AG20443 (cell line): ENCODE data around the gene ADRA2B.
"Not testable (repeated sequence)": the region's sequence is repeated elsewhere in the genome, so short reads cannot be mapped to it uniquely, and the experiment has no call there.

Experiments used
- DNase-seq: peaks from one replicate; pipeline ENCODE4 v3.0.0; 2012; ENCODE audit warnings: low spot score, mixed read lengths

Gene ADRA2B

DNA sequence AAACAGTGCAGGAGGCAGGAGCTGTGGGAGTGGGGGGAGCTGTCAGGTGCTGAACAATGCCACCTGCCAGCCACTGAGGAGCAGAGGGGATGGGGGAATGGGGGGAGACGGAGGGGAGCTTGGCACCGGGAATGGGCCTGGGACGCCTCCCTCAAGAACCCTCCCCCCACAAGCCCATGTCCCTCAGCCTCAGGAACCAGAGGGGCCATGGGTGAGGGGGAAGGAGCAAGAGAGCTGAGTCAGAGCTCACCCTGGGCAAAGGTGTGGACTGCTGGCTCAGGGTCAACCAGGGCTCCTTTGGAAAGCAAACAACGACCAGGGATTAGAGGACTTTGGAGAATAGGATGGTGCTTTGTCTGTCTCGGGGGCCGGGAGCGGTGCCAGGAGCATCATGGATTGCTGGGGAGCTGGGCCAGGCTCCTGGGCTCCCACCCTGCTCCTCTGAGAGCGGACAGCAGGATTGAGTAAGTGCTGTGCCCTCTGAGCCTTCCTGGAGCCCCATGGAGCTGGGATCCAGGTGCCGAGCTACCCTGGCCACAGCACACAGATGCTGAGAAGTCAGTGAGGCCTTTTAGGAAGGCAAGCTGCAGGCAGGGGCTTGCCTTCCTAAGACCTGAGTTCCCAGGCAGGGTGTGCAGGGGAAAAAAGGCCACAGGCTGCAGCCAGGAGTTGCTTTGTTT is 48.3 kb downstream of the ADRA2B start:
- DNase-seq = not testable (repeated sequence)

DNA sequence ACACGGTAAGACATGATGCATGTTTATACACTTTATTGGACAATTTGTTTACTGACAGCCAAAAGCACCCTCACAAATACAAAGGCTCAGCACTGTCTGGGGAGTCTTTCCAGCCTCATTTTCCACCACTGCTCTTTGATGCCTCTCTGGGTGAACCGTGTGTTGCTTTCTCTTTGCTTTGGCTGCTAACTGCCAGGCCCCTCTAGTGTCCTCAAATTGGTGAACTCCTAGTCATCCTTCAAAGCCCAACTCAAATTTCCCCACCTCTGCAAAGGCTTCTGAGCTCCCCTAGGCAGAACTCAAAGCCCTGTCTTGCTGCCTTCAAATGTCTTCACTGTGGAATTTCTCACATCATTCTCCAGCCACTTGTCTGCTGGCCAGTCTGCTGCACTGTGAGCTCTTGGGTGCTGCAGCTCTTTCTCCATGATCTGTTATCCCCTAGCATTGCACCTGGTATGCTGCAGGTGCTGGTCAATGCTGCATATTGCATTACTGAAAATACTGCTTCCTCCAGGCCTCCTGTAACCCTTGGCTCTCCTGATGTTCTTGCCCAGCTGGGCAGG is 49.2 kb downstream of the ADRA2B start:
- DNase-seq = not testable (repeated sequence)

- not testable (repeated sequence) for DNase-seq
These were observed 49.9 kb downstream of the ADRA2B start for GRCh38 chr2:96066511-96066910.

DNA sequence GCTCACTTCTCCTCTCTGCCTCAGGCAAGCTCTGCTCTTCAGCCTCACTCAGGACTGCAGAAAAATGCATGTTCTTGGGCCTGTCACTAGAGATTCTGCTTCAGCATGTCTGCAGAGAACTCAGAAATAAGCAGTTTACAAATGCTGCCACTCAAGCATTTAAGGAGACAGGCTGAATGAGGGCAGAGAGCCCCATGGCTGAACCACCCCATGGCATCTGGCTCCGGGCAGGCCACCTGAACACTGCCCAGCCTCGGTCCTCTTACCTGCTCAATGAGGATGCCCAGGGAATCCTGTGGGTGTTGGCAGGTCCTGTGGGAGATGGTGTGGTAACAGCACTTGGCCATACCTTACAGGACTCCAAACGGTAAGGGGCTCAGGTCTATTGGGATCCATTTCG is 50.4 kb downstream of the ADRA2B start:
- not testable (repeated sequence) for DNase-seq

GRCh38 chr2:96065381-96065930 is 50.9 kb downstream of the ADRA2B start:
- DNase-seq = peak; percentile 4

- not testable (repeated sequence) for DNase-seq
These were observed 51.6 kb downstream of the ADRA2B start for GRCh38 chr2:96064760-96065159.

- not testable (repeated sequence) for DNase-seq
These were observed 52.2 kb downstream of the ADRA2B start for GRCh38 chr2:96064047-96064675.

GRCh38 chr2:96063116-96063899 is 53.1 kb downstream of the ADRA2B start:
- DNase-seq = peak; percentile 58
